HUDEP-2 (cell line): ENCODE measurements around the gene CLSTN2.

Experiments used
- DNase-seq, 76 experiments: peaks; one replicate each; lab custom pipeline; 2025; ENCODE audit not compliant: unreplicated experiment in 76 of 76; lab: John Stamatoyannopoulos, UW

CLSTN2 gene

GRCh38 chr3:140610544-140610943 lies 675.6 kb downstream of the CLSTN2 start:
- no peak for DNase-seq

- DNase-seq = no peak
Measured at GRCh38 chr3:140614001-140614400, 679.0 kb downstream of the CLSTN2 start.

- no peak for DNase-seq
Measured at GRCh38 chr3:140617135-140617534, 682.1 kb downstream of the CLSTN2 start.

GRCh38 chr3:140626856-140627255 lies 691.9 kb downstream of the CLSTN2 start:
- DNase-seq = no peak
